Esophagus squamous epithelium (tissue), 5 donors: Measurements from ENCODE around the gene ERICH4. TPM values are rescaled to one million over a fixed set of nuclear protein-coding genes. Genes with fewer than 3 reads are reported as not detected.
"Not testable (repeated sequence)": the region's sequence is repeated elsewhere in the genome, so short reads cannot be mapped to it uniquely, and the experiment has no call there.

ENCODE experiments used
- DNase-seq: peaks from one replicate; lab custom pipeline; 2025; lab: John Stamatoyannopoulos, UW
- H3K27ac ChIP-seq, 4 donors: fragments of 200-600 bp; sonication (generic); one replicate each; pipeline ENCODE4 v1.5.1; 2016 to 2019; ENCODE audit warnings: mild to moderate bottlenecking in 1 of 4
- H3K27me3 ChIP-seq, 4 donors: fragments of 200-600 bp; sonication (generic); 1 replicate in 3 of 4; 2 replicates in 1 of 4; pipeline versions ENCODE4 v1.5.1 to v1.6.0; 2017 to 2021; ENCODE audit warnings: antibody characterized with exemption in 1 of 4
- H3K36me3 ChIP-seq, 3 donors: fragments of 200-600 bp; sonication (generic); one replicate each; pipeline ENCODE4 v1.5.1; 2016 to 2019
- H3K4me1 ChIP-seq, 3 donors: fragments of 200-600 bp; sonication (generic); one replicate each; pipeline ENCODE4 v1.5.1; 2017 to 2019
- H3K4me3 ChIP-seq, 4 donors: fragments of 200-600 bp; sonication (generic); 1 replicate in 3 of 4; 2 replicates in 1 of 4; pipeline ENCODE4 v1.5.1; 2016 to 2019; ENCODE audit warnings: mild to moderate bottlenecking in 2 of 4, moderate library complexity in 1 of 4
- H3K9me3 ChIP-seq, 3 donors: fragments of 200-600 bp; sonication (generic); one replicate each; pipeline ENCODE4 v1.5.1; 2016 to 2019
- POLR2A ChIP-seq, 4 donors: fragments of 450-650 bp; IDR thresholded peaks; one replicate each; pipeline ENCODE4 v1.6.1; 2017; ENCODE audit warnings: antibody characterized with exemption in 4 of 4, mild to moderate bottlenecking in 4 of 4, moderate library complexity in 3 of 4
- WGBS, 2 donors: methylation state at CpG; one replicate each; pipeline ENCODE4 v1.1.5; 2018; 5-methylcytosine and 5-hydroxymethylcytosine counted together
- intact Hi-C: fragments of 100-400 bp; cut with DNase I; formaldehyde crosslinking; loops from one replicate; pipeline ENCODE4 v1.15.0; 2022
- total RNA-seq, 4 donors: library from RNA; depleted of rRNA; stranded (reverse); fragments of >200 nt; gene quantifications; one replicate each; pipeline ENCODE4 v1.1.0, GENCODE V29; 2016
- TF ChIP-seq, protein P1 (sequence below), 6 experiments: fragments of 450-650 bp in 4 of 6; fragments of 200-600 bp in 2 of 6; sonication (generic) in 2 of 6; IDR thresholded peaks; one replicate each; pipeline ENCODE4 v1.5.1; 2016 to 2019; ENCODE audit warnings: antibody characterized with exemption in 6 of 6, mild to moderate bottlenecking in 4 of 6, moderate library complexity in 4 of 6
- donor health status: DM: yes; HTN: yes; CAD: no.

ERICH4 gene
- total RNA-seq, 4 donors from 2014 or later: not detected

DNA sequence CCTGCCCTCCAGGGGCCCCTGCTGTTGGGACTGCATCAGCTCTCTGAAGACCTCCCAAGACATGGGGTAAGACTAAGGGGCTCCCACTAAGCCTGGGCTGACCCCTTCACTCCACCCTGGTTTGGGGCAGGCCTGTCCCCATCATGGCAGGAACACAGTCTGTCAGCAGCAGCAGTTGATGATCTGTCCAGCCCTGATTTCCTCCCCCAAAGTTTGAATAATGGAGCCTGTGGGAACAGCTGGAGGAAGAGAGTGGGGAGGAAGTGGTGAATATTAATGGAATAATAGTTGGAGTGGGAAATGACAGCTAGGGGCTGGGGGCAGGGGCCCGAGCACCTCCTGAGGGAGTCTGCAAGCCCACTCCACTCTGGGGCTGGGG lies 14.5 kb upstream of the ERICH4 start:
- TF ChIP-seq, protein P1, sequence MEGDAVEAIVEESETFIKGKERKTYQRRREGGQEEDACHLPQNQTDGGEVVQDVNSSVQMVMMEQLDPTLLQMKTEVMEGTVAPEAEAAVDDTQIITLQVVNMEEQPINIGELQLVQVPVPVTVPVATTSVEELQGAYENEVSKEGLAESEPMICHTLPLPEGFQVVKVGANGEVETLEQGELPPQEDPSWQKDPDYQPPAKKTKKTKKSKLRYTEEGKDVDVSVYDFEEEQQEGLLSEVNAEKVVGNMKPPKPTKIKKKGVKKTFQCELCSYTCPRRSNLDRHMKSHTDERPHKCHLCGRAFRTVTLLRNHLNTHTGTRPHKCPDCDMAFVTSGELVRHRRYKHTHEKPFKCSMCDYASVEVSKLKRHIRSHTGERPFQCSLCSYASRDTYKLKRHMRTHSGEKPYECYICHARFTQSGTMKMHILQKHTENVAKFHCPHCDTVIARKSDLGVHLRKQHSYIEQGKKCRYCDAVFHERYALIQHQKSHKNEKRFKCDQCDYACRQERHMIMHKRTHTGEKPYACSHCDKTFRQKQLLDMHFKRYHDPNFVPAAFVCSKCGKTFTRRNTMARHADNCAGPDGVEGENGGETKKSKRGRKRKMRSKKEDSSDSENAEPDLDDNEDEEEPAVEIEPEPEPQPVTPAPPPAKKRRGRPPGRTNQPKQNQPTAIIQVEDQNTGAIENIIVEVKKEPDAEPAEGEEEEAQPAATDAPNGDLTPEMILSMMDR (IDR thresholded peaks at IDR 0.05): no peak
- no peak for TF ChIP-seq POLR2A (IDR thresholded peaks at IDR 0.05)
- peak overlapping the region; percentile 92 to 97 (median 96) for H3K27ac ChIP-seq
- DNase-seq: no peak
- intact Hi-C loops: no loop called here
- H3K36me3 ChIP-seq: peaks cover 16 to 68% (median 36%) of the 10 kb centered on the region in 3 donors
- H3K9me3 ChIP-seq: no peaks in the 10 kb centered on the region
- WGBS, 2 donors: 60 to 100% methylated on average over 1 of the region's 1 CpG
- peak overlapping the region; percentile 60 to 71 (median 66) for H3K4me3 ChIP-seq
- H3K4me1 ChIP-seq: peaks cover 32 to 56% (median 37%) of the 10 kb centered on the region in 3 donors
- H3K27me3 ChIP-seq: no peaks in the 10 kb centered on the region

DNA sequence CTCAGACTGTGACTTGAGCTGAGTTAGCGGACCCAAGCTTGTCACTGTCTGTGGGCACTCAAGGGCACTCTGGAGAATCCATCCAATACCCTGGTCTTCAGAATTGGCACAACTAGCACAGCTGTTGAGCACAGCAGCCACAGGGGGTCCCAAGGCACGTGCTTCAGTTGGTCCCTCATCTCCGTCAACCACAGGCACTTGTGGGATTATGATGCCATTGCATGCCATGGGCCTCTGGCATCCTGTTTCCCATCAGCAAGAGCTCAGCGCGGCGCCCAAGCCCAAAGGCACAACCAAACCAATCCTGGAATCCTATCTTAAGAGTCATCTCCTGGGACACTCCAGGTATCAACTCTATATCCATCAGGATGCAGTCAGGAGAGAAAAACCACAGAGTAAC lies 12.0 kb upstream of the ERICH4 start:
- DNase-seq: no peak
- TF ChIP-seq, protein P1 (IDR thresholded peaks at IDR 0.05): no peak
- TF ChIP-seq POLR2A (IDR thresholded peaks at IDR 0.05): no peak
- Histone ChIP-seq H3K27me3 (no peaks in the 10 kb centered on the region), H3K4me3 (no peak overlapping the region), H3K36me3 (peaks cover 9 to 66% (median 17%) of the 10 kb centered on the region in 3 donors), H3K27ac (no peak overlapping the region), H3K9me3 (no peaks in the 10 kb centered on the region), H3K4me1 (peaks cover 20 to 34% (median 23%) of the 10 kb centered on the region in 3 donors)
- 69 to 87% methylated on average over 3 to 6 of the region's 6 CpGs for WGBS, 2 donors
- intact Hi-C loops: no loop called here

DNA sequence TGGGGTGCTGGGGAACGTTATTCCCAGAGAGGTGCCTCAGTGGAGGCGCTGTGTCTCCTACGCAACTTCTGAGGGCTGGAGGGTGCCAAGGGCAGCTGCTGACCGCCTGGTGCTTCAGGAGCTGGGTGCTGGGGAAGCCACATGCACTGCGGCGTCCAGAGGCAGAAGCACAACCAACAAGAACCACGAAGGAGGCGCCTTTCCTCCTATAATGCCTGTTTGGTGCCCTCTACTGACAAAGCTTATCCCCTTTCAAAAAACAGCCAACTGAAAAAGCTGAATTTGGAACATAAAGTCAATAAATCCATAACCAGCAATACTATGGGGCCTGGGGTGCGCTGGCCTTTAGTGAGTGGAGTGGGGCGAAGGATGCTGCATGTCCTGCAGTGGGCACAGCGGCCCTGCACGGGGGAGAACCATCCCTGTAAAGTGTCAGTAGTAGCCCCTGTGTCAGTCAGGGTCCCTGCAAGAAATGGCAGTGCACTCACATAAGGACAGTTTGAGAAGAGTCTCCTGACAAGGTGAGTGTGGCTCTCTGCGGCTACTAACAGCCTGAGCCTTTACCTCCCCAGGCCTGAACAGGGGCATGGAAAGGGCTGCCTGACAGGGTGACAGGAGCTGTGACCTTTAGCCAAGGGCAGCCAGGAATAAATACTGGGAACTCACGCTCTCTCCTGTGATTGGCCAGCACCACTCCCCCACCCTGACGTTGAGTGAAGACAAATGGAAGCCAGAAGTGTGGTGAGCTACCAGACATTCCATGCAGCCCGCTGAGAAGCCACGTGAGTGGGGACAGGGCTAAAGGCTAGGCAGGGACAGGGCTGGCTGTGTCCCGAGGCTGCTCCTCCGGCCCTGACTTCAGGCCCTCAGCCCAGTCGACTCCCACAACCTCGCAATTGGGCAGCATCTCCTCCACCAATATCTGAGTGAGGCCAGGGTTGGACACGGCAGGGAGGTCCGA lies 11.2 kb upstream of the ERICH4 start:
- 74% methylated on average over 20 to 21 of the region's 23 CpGs for WGBS, 2 donors
- no peak for DNase-seq
- intact Hi-C loops: no loop called here
- H3K27ac ChIP-seq: no peak overlapping the region
- H3K36me3 ChIP-seq: peaks cover 7 to 67% (median 17%) of the 10 kb centered on the region in 3 donors
- no peaks in the 10 kb centered on the region for H3K9me3 ChIP-seq
- TF ChIP-seq POLR2A (IDR thresholded peaks at IDR 0.05): no peak
- TF ChIP-seq, protein P1 (IDR thresholded peaks at IDR 0.05): peak in 4 of 6 experiments; percentile 13 to 46 (median 16)
- H3K27me3 ChIP-seq: no peaks in the 10 kb centered on the region
- no peak overlapping the region for H3K4me3 ChIP-seq
- peaks cover 12 to 26% (median 17%) of the 10 kb centered on the region in 3 donors for H3K4me1 ChIP-seq

DNA sequence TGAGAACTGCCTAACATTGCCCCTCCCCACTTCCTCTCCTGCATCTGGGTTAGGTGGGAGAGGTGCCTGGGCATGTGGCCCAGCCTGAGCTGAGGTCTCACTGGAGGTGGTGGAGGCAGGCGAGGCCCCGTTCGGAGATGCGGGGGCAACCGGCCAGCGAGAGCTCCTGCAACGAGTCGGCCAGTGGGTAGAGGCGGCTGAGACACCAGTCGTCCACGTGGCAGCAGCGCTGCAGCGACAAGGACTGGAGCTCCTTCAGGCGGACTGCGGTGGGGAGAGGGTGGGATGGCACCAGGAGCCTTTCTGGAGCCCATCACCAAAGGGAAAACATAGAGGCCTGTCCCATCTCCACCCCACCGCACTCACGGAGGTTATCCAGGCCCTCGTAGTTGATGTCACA lies 9.8 kb upstream of the ERICH4 start:
- intact Hi-C loops: no loop called here
- 89% methylated on average over 17 of the region's 18 CpGs; no CpG with 5 or more reads in 1 of the 2 donors for WGBS, 2 donors
- TF ChIP-seq POLR2A (IDR thresholded peaks at IDR 0.05): no peak
- TF ChIP-seq, protein P1 (IDR thresholded peaks at IDR 0.05): no peak

DNA sequence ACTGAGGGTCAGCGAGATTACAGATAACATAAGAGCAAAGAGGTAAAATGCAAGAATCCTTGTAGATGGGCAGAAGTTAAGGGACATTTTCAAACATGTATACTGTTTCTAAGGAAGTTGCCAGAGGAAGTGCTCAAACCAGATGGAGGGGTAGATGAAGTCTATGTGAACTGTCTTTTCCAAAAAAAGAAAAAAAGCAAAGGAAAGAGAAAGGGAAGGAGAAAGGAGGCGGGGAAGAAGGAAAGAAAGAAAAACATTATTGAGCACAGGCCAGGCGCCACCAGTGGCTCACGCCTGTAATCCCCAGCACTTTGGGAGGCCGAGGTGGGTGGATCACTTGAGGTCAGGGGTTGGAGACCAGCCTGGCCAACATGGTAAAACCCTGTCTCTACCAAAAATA lies 8.5 kb upstream of the ERICH4 start:
- peaks cover 7 to 81% (median 17%) of the 10 kb centered on the region in 3 donors for H3K36me3 ChIP-seq
- H3K27me3 ChIP-seq: no peaks in the 10 kb centered on the region
- TF ChIP-seq, protein P1 (IDR thresholded peaks at IDR 0.05): no peak
- TF ChIP-seq POLR2A (IDR thresholded peaks at IDR 0.05): no peak
- intact Hi-C loops: no loop called here
- H3K9me3 ChIP-seq: no peaks in the 10 kb centered on the region
- 67 to 70% methylated on average over 5 of the region's 5 CpGs for WGBS, 2 donors
- no peak overlapping the region for H3K27ac ChIP-seq
- DNase-seq: no peak
- peaks cover 0 to 16% (median 3%) of the 10 kb centered on the region in 3 donors for H3K4me1 ChIP-seq
- no peak overlapping the region for H3K4me3 ChIP-seq

More for the DNA sequence above, 9.8 kb upstream of the ERICH4 start:
- Histone ChIP-seq H3K9me3 (no peaks in the 10 kb centered on the region), H3K4me1 (peaks cover 8 to 15% (median 9%) of the 10 kb centered on the region in 3 donors), H3K36me3 (peaks cover 7 to 81% (median 17%) of the 10 kb centered on the region in 3 donors), H3K4me3 (no peak overlapping the region), H3K27ac (no peak overlapping the region), H3K27me3 (no peaks in the 10 kb centered on the region)
- no peak for DNase-seq

DNA sequence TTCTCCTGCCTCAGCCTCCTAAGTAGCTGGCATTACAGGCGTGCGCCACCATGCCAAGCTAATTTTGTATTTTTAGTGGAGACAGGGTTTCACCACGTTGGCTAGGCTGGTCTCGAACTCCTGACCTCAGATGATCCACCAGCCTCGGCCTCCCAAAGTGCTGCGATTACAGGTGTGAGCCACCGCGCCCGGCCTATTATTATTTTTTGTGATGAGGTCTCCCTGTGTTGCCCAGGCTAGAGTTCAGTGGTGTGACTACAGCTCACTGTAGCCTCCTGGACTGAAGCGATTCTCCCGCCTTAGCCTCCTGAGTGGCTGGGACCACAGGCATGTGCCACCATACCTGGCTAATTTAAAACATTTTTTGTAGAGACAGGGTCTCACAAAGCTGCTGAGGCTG lies 7.6 kb upstream of the ERICH4 start:
- DNase-seq, H3K27ac ChIP-seq, H3K27me3 ChIP-seq, H3K4me3 ChIP-seq, H3K9me3 ChIP-seq, intact Hi-C loops: not testable (repeated sequence)
- Histone ChIP-seq H3K36me3 (peaks cover 7 to 75% (median 17%) of the 10 kb centered on the region in 3 donors), H3K4me1 (peaks cover 5 to 22% (median 7%) of the 10 kb centered on the region in 3 donors)
- 92 to 100% methylated on average over 2 to 4 of the region's 11 CpGs for WGBS, 2 donors
